ENCODE data around the gene MYZAP. TPM values are rescaled to one million over a fixed set of nuclear protein-coding genes. Genes with fewer than 3 reads are reported as not detected.

The MYZAP gene
- total and polyA plus RNA-seq, 2 of the 13 experiments (the other 11 are each of a cell fraction or from before 2014, with no cell fraction given), result not detected

GRCh38 chr15:57598346-57598745, 6.6 kb downstream of the MYZAP start (continued):
- no peak for TF ChIP-seq ZNF776 (CRISPR knock-in tag; IDR thresholded peaks at IDR 0.05)
- TF ChIP-seq RXRB (CRISPR knock-in tag; IDR thresholded peaks at IDR 0.05; ENCODE audit: borderline replicate concordance), result no peak

- no peak overlapping the region for H3K9ac ChIP-seq (ENCODE audit: insufficient read depth, low read depth, low read length)
- no peak for FAIRE-seq
- WGBS (ENCODE audit: low lambda C conversion rate), result 62% methylated on average over 10 of the region's 10 CpGs
- H3K27me3 ChIP-seq (ENCODE audit: control insufficient read depth in 1 of 2, insufficient read depth in 2 of 2, low read length in 2 of 2), result peaks cover 0 to 27% of the 10 kb centered on the region in 2 experiments; a peak in 1 of 5 replicates
- H3K27ac ChIP-seq (ENCODE audit: extremely low read length, insufficient read depth, low read length), result no peak overlapping the region
- H2AFZ ChIP-seq (ENCODE audit: low read length), result no peak overlapping the region
- no peak overlapping the region for H3K4me3 ChIP-seq (replicated peaks in 1 of 3; ENCODE audit: insufficient read depth in 1 of 3, low read depth in 2 of 3, low read length in 3 of 3)
- CTCF ChIA-PET (ENCODE audit: low intra/inter-chr PET ratio, low total read pairs), result no interaction called here
- POLR2A ChIA-PET, result no interaction called here
- in situ Hi-C loops (cut with HindIII; ENCODE audit: extremely low pct_ligation_motif_present, low pct_unique_long_range_greater_than_20kb), result no loop called here
- H4K20me1 ChIP-seq (ENCODE audit: insufficient read depth, low read length), result no peaks in the 10 kb centered on the region
- intact Hi-C loops (cut with micrococcal nuclease; ENCODE audit: unreplicated experiment), result no loop called here
- DNase-seq (ENCODE audit: low spot score), result no peak
- no peak for ATAC-seq
- H3K4me1 ChIP-seq (ENCODE audit: insufficient read depth, low read length), result no peaks in the 10 kb centered on the region
- no peaks in the 10 kb centered on the region for H3K36me3 ChIP-seq (replicated peaks in 1 of 2; ENCODE audit: control insufficient read depth in 1 of 2, insufficient read depth in 2 of 2, low read length in 2 of 2)
- H3K4me2 ChIP-seq (ENCODE audit: low read depth, low read length), result no peak overlapping the region
- BruUV-seq (replicated peaks), result no TSS peak
- no peaks in the 10 kb centered on the region for H3K9me3 ChIP-seq (ENCODE audit: low read length)
- H3K79me2 ChIP-seq (ENCODE audit: insufficient read depth, low read length), result no peaks in the 10 kb centered on the region
- TF ChIP-seq ZC3H4 (CRISPR knock-in tag; IDR thresholded peaks at IDR 0.05; ENCODE audit: borderline replicate concordance) (no peak), TIGD3 (CRISPR knock-in tag; IDR thresholded peaks at IDR 0.05; ENCODE audit: borderline replicate concordance) (no peak), KMT2B (CRISPR knock-in tag; IDR thresholded peaks at IDR 0.05) (no peak), ZNF142 (CRISPR knock-in tag; IDR thresholded peaks at IDR 0.05) (no peak), ZNF569 (CRISPR knock-in tag; IDR thresholded peaks at IDR 0.05; ENCODE audit: borderline replicate concordance) (no peak), NCOA2 (CRISPR knock-in tag; IDR thresholded peaks at IDR 0.05) (no peak), ZFYVE20 (CRISPR knock-in tag; IDR thresholded peaks at IDR 0.05; ENCODE audit: borderline replicate concordance, low read depth) (no peak), PTBP1 (IDR thresholded peaks at IDR 0.05; ENCODE audit: low read depth, low read length, poor library complexity, severe bottlenecking) (no peak), ZNF232 (CRISPR knock-in tag; IDR thresholded peaks at IDR 0.05; ENCODE audit: borderline replicate concordance) (no peak), ZNF784 (CRISPR knock-in tag; IDR thresholded peaks at IDR 0.05; ENCODE audit: borderline replicate concordance) (no peak), ZNF326 (CRISPR knock-in tag; IDR thresholded peaks at IDR 0.05; ENCODE audit: borderline replicate concordance) (no peak), PHF20 (CRISPR knock-in tag; IDR thresholded peaks at IDR 0.05) (no peak), ZNF564 (CRISPR knock-in tag; IDR thresholded peaks at IDR 0.05) (no peak), HNRNPUL1 (IDR thresholded peaks at IDR 0.05; ENCODE audit: low read depth, low read length) (no peak)
These were observed 7.6 kb downstream of the MYZAP start for GRCh38 chr15:57599296-57599810.
